Measurements from ENCODE around the gene TTR.

The TTR gene

DNA sequence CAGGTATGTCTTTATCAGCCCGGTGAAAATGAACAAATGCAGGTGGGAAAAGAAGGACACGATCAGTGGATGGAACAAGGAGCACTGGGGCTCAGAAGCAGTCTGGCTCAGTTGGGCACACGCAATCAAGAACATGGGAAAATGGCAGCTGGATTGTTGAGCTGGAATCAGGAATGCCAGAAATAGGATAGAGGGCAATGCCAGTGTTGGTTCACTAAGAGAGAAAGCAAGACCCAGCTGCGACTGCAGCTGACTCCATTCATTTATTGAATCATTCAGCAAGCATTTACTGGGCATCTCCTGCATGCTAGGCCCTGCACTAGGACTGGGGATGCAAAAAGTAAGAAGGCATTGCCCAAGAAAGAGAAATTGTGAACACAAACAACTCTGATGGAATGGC, 13.6 kb upstream of the TTR start:
- TF ChIP-seq ZFX (IDR thresholded peaks at IDR 0.05; ENCODE audit: borderline replicate concordance), result no peak
- TF ChIP-seq, protein P1, sequence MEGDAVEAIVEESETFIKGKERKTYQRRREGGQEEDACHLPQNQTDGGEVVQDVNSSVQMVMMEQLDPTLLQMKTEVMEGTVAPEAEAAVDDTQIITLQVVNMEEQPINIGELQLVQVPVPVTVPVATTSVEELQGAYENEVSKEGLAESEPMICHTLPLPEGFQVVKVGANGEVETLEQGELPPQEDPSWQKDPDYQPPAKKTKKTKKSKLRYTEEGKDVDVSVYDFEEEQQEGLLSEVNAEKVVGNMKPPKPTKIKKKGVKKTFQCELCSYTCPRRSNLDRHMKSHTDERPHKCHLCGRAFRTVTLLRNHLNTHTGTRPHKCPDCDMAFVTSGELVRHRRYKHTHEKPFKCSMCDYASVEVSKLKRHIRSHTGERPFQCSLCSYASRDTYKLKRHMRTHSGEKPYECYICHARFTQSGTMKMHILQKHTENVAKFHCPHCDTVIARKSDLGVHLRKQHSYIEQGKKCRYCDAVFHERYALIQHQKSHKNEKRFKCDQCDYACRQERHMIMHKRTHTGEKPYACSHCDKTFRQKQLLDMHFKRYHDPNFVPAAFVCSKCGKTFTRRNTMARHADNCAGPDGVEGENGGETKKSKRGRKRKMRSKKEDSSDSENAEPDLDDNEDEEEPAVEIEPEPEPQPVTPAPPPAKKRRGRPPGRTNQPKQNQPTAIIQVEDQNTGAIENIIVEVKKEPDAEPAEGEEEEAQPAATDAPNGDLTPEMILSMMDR (IDR thresholded peaks at IDR 0.05), result no peak
- no peak overlapping the region for H3K27ac ChIP-seq

DNA sequence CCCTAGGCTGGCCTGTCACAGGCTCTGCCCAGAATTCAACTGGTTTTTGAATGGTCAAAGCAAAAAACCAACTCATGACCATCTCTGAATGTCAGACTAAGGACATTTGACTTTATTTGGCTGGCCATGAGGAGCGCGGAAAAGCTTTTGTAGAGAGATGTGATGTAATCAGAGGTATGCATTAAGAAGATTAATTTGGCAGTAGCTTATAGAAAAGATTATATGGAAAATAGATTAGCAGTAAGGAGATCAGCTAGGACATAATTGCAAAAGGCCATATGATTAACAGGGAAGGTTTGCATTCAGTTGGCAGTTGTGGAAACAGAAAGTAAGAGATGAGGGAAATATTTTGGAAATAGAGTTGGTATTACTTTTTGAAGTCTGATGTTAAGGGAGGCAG, 12.3 kb upstream of the TTR start:
- H3K27ac ChIP-seq, result no peak overlapping the region
- no peak for TF ChIP-seq ZFX (IDR thresholded peaks at IDR 0.05; ENCODE audit: borderline replicate concordance)
- TF ChIP-seq, protein P1 (IDR thresholded peaks at IDR 0.05), result no peak

DNA sequence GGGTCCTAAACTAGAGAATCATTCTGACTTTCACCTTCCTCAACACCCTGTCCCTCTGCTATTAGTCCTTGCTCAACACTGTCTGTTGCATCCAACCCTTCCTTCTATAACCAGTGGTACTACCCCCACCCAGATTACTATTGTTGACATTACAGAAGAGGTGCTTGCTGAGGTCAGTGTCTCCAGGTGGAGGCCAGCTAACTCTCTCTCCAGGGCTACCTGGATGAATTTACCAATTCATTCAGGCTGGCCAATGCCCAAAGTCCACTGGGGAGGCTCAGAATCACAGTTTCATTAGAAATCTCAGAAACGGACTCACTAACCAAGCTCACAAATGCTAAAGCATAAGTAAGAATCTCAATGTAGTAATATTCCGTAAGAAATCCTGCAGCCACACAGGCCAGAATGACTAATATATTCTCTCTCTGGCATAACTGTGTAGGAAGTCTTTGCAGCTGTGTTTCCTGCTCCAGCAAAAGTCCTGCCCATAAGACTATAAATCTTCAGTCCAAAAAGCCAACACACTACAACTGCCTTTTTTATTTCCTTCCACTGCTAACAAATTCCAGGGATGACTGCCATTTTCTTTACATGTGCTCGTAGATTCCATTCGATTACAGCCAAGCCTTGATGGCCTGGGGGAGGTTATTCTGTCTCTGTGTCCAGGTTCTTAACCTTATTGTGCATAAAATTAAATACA, 10.0 kb upstream of the TTR start:
- no peak overlapping the region for H3K27ac ChIP-seq
- TF ChIP-seq, protein P1 (IDR thresholded peaks at IDR 0.05), result no peak
- TF ChIP-seq ZFX (IDR thresholded peaks at IDR 0.05; ENCODE audit: borderline replicate concordance), result no peak

GRCh38 chr18:31583185-31583854, 8.4 kb upstream of the TTR start:
- no peak for TF ChIP-seq ZFX (IDR thresholded peaks at IDR 0.05; ENCODE audit: borderline replicate concordance)
- TF ChIP-seq, protein P1 (IDR thresholded peaks at IDR 0.05), result no peak

GRCh38 chr18:31585991-31586390, 5.7 kb upstream of the TTR start:
- TF ChIP-seq ZFX (IDR thresholded peaks at IDR 0.05; ENCODE audit: borderline replicate concordance), result no peak
- TF ChIP-seq, protein P1 (IDR thresholded peaks at IDR 0.05), result no peak
- H3K27ac ChIP-seq, result no peak overlapping the region

More at GRCh38 chr18:31583185-31583854, 8.4 kb upstream of the TTR start:
- H3K27ac ChIP-seq, result no peak overlapping the region

DNA sequence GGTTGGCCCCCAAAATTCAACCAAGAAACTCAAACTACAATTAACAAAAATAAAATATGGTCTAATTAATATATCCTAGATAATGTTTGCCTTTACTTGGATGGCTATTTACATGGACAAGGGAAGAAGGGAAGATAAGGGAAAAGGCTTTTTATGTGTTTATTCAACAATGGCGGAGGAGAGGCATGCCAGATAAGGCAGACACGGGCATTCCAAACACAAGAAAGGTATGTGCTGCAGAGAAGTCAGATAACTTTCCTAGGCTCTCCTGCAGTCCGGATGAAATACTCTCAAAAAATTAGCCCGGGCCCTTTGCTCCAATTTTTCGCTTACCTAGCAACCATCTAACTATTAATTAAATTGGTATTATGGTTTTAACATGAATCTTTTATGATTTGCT, 5.1 kb upstream of the TTR start:
- H3K27ac ChIP-seq, result no peak overlapping the region
- TF ChIP-seq ZFX (IDR thresholded peaks at IDR 0.05; ENCODE audit: borderline replicate concordance), result no peak
- TF ChIP-seq, protein P1 (IDR thresholded peaks at IDR 0.05), result no peak

- TF ChIP-seq ZFX (IDR thresholded peaks at IDR 0.05; ENCODE audit: borderline replicate concordance), result no peak
- TF ChIP-seq, protein P1 (IDR thresholded peaks at IDR 0.05), result no peak
- H3K27ac ChIP-seq, result no peak overlapping the region
These were observed 4.1 kb upstream of the TTR start for GRCh38 chr18:31587529-31587928.
